Motor neuron (in vitro differentiated cells): ENCODE data around the gene HS6ST1. TPM values are rescaled to one million over a fixed set of nuclear protein-coding genes. Genes with fewer than 3 reads are reported as not detected.
"Not testable (repeated sequence)": the region's sequence is repeated elsewhere in the genome, so short reads cannot be mapped to it uniquely, and the experiment has no call there.

Experiments used
- ATAC-seq, 8 experiments: fragments of 200-7000 bp; cut with Tn5 transposase; replicated peaks in 6 of 8; 2 replicates each; pipeline ENCODE4 v1.8.0; 2021; ENCODE audit warnings: mild to moderate bottlenecking in 8 of 8, moderate library complexity in 8 of 8
- H3K27ac ChIP-seq, 2 donors: fragments of 250-450 bp; sonication (Bioruptor Pico); 2 replicates each; pipeline ENCODE4 v1.9.0; 2021; ENCODE audit warnings: antibody characterized with exemption in 2 of 2, mild to moderate bottlenecking in 2 of 2, moderate library complexity in 1 of 2
- H3K4me1 ChIP-seq, 2 donors: fragments of 250-450 bp; sonication (Bioruptor Pico); replicated peaks in 1 of 2; 2 replicates each; pipeline ENCODE4 v1.6.1; 2021; ENCODE audit warnings: antibody characterized with exemption in 2 of 2, mild to moderate bottlenecking in 2 of 2, moderate library complexity in 1 of 2
- H3K4me3 ChIP-seq, 5 donors: fragments of 250-450 bp; sonication (Bioruptor Pico); 2 replicates each; pipeline ENCODE4 v1.9.0; 2021; ENCODE audit warnings: antibody characterized with exemption in 5 of 5, mild to moderate bottlenecking in 5 of 5, moderate library complexity in 4 of 5
- WGBS, 10 experiments: fragments of 450-650 bp; shearing (Covaris generic); methylation state at CpG; one replicate each; pipeline ENCODE4 v1.0.0; 2022; 5-methylcytosine and 5-hydroxymethylcytosine counted together
- in situ Hi-C, 9 experiments: fragments of 400-800 bp; cut with MboI; loops; one replicate each; pipeline ENCODE4 v1.15.0; 2021; ENCODE audit warnings: low sequenced_read_pairs in 9 of 9, low pct_unique_long_range_greater_than_20kb in 2 of 9; ENCODE audit not compliant: unreplicated experiment in 9 of 9
- total RNA-seq, 8 experiments: library from RNA; unstranded; fragments of 300-600 nt; gene quantifications; 2 replicates each; pipeline versions ENCODE4 v1.2.3 to v1.2.4, GENCODE V29; 2022

Gene HS6ST1
- total RNA-seq, 8 experiments from 2014 or later: 8.4 to 111 (median 54.1) TPM

GRCh38 chr2:128260239-128261138, 58.2 kb downstream of the HS6ST1 start:
- Histone ChIP-seq H3K4me1 (peaks cover 0 to 10% of the 10 kb centered on the region in 2 donors), H3K4me3 (no peak overlapping the region), H3K27ac (peak overlapping the region in 1 of 2 donors; percentile 40)
- WGBS, 10 experiments: 23 to 100% (median 95%) methylated on average over 1 to 9 of the region's 24 CpGs; no CpG with 5 or more reads in 4 of the 10 experiments
- peak; percentile 90 to 96 (median 94) for ATAC-seq
- in situ Hi-C loops: no loop called here

- Histone ChIP-seq H3K4me1 (peaks cover 0 to 10% of the 10 kb centered on the region in 2 donors), H3K27ac (no peak overlapping the region), H3K4me3 (no peak overlapping the region)
- WGBS, 10 experiments: 80 to 100% (median 100%) methylated on average over 1 to 4 of the region's 5 CpGs; no CpG with 5 or more reads in 1 of the 10 experiments
- no peak for ATAC-seq
- in situ Hi-C loops: no loop called here
Observed at GRCh38 chr2:128259585-128259984, 59.1 kb downstream of the HS6ST1 start.

- no peak overlapping the region for H3K27ac ChIP-seq
Observed at GRCh38 chr2:128258218-128258617, 60.5 kb downstream of the HS6ST1 start.

GRCh38 chr2:128252501-128252900, 66.2 kb downstream of the HS6ST1 start:
- in situ Hi-C loops: no loop called here
- H3K27ac ChIP-seq: no peak overlapping the region
- 60 to 100% (median 83%) methylated on average over 1 to 4 of the region's 6 CpGs; no CpG with 5 or more reads in 3 of the 10 experiments for WGBS, 10 experiments
- ATAC-seq: no peak
- no peak overlapping the region for H3K4me3 ChIP-seq
- no peaks in the 10 kb centered on the region for H3K4me1 ChIP-seq

More at GRCh38 chr2:128258218-128258617, 60.5 kb downstream of the HS6ST1 start:
- H3K4me3 ChIP-seq: no peak overlapping the region
- 80 to 100% (median 90%) methylated on average over 1 to 2 of the region's 6 CpGs; no CpG with 5 or more reads in 5 of the 10 experiments for WGBS, 10 experiments
- H3K4me1 ChIP-seq: peaks cover 0 to 10% of the 10 kb centered on the region in 2 donors
- no peak for ATAC-seq
- in situ Hi-C loops: no loop called here

GRCh38 chr2:128252086-128252485, 66.6 kb downstream of the HS6ST1 start:
- 71 to 100% (median 98%) methylated on average over 1 to 6 of the region's 6 CpGs; no CpG with 5 or more reads in 2 of the 10 experiments for WGBS, 10 experiments
- H3K4me1 ChIP-seq, H3K4me3 ChIP-seq, in situ Hi-C loops, ATAC-seq, H3K27ac ChIP-seq: not testable (repeated sequence)

- Histone ChIP-seq H3K4me3 (no peak overlapping the region), H3K4me1 (peaks cover 2 to 4% of the 10 kb centered on the region in 2 donors), H3K27ac (no peak overlapping the region)
- WGBS, 10 experiments: 67 to 100% (median 80%) methylated on average over 1 to 2 of the region's 8 CpGs; no CpG with 5 or more reads in 5 of the 10 experiments
- ATAC-seq: peak in 4 of 8 experiments; percentile 12 to 95 (median 83)
- in situ Hi-C loops: no loop called here
Observed at GRCh38 chr2:128250229-128251025, 68.2 kb downstream of the HS6ST1 start.

- peak in 1 of 8 experiments; percentile 12 for ATAC-seq
- H3K4me1 ChIP-seq: peaks cover 2 to 4% of the 10 kb centered on the region in 2 donors
- no peak overlapping the region for H3K4me3 ChIP-seq
- in situ Hi-C loops: no loop called here
- no peak overlapping the region for H3K27ac ChIP-seq
- WGBS, 10 experiments: 60 to 100% (median 100%) methylated on average over 1 of the region's 2 CpGs; no CpG with 5 or more reads in 3 of the 10 experiments
Observed at GRCh38 chr2:128249555-128249954, 69.1 kb downstream of the HS6ST1 start.

- peaks cover 2 to 4% of the 10 kb centered on the region in 2 donors for H3K4me1 ChIP-seq
- no peak overlapping the region for H3K27ac ChIP-seq
- no peak overlapping the region for H3K4me3 ChIP-seq
- no peak for ATAC-seq
- in situ Hi-C loops: no loop called here
Observed at GRCh38 chr2:128245813-128246212, 72.9 kb downstream of the HS6ST1 start.

- H3K27ac ChIP-seq: no peak overlapping the region
- 54 to 100% (median 66%) methylated on average over 1 to 3 of the region's 3 CpGs; no CpG with 5 or more reads in 5 of the 10 experiments for WGBS, 10 experiments
- H3K4me3 ChIP-seq: no peak overlapping the region
- H3K4me1 ChIP-seq: peaks cover 2 to 4% of the 10 kb centered on the region in 2 donors
- no peak for ATAC-seq
- in situ Hi-C loops: no loop called here
Observed at GRCh38 chr2:128241896-128242295, 76.8 kb downstream of the HS6ST1 start.

GRCh38 chr2:128237911-128238697, 80.6 kb downstream of the HS6ST1 start:
- no peak overlapping the region for H3K4me3 ChIP-seq
- ATAC-seq: no peak
- H3K27ac ChIP-seq: no peak overlapping the region
- in situ Hi-C loops: no loop called here
- WGBS, 10 experiments: 53 to 100% (median 80%) methylated on average over 1 to 7 of the region's 8 CpGs; no CpG with 5 or more reads in 1 of the 10 experiments
- no peaks in the 10 kb centered on the region for H3K4me1 ChIP-seq

GRCh38 chr2:128237081-128237534, 81.6 kb downstream of the HS6ST1 start:
- WGBS, 10 experiments: 86 to 100% (median 100%) methylated on average over 1 to 2 of the region's 2 CpGs; no CpG with 5 or more reads in 1 of the 10 experiments
- Histone ChIP-seq H3K4me1 (no peaks in the 10 kb centered on the region), H3K27ac (no peak overlapping the region), H3K4me3 (no peak overlapping the region)
- in situ Hi-C loops: no loop called here
- ATAC-seq: no peak

GRCh38 chr2:128236491-128237035, 82.1 kb downstream of the HS6ST1 start:
- H3K4me3 ChIP-seq: no peak overlapping the region
- no peaks in the 10 kb centered on the region for H3K4me1 ChIP-seq

More at GRCh38 chr2:128236491-128237035, 82.1 kb downstream of the HS6ST1 start:
- peak in 3 of 8 experiments; percentile 5 to 74 (median 69) for ATAC-seq
- H3K27ac ChIP-seq: no peak overlapping the region
- WGBS, 10 experiments: 20 to 100% (median 83%) methylated on average over 1 to 3 of the region's 8 CpGs; no CpG with 5 or more reads in 7 of the 10 experiments
- in situ Hi-C loops: no loop called here
